ENCODE measurements around the gene CDC25B.

CDC25B gene

DNA sequence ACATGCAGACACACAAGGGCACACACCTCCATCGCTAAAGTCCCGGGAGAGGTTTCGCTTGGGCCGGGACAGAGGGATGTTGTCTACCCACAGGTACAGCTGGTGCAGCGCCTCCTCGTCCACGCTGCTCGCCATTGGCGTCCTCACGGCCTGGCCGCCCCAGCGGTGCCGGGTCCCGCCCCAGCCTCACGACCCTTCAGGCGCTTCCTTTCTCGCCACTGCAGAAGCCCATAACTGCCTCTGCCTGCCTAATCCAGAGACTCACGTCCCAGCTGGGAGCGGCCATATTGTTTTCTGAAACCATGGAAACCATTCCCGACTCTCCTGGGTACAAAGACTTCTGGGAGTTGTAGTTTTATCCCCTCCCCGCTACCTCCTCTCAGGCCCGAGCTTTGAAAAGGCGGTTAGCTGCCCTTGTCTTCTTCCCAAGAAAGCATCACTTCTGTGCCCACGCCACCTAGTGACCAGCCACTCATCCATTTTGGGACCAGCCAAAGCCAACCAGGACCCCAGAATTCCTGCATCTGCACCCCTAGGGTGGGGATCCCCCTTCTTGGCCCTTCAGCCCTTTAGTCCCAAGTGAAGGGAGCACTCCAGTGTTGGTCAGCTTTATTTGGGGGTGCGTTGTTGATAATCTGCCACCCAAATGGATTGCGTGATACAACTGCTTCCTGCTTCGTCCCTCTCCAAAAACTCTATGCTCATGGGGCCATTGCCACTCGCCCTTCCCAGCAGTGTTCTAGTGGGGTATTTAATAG is 14.8 kb upstream of the CDC25B start, which contains the start of gene SPEF1:
TSS of gene SPEF1 (minus strand) at position 296 of the 758 bp plus-strand sequence. CDS start at position 135, 161 bp downstream.
- DNase-seq (ENCODE audit: low read depth): peak; percentile 92
- TF ChIP-seq, protein P1, sequence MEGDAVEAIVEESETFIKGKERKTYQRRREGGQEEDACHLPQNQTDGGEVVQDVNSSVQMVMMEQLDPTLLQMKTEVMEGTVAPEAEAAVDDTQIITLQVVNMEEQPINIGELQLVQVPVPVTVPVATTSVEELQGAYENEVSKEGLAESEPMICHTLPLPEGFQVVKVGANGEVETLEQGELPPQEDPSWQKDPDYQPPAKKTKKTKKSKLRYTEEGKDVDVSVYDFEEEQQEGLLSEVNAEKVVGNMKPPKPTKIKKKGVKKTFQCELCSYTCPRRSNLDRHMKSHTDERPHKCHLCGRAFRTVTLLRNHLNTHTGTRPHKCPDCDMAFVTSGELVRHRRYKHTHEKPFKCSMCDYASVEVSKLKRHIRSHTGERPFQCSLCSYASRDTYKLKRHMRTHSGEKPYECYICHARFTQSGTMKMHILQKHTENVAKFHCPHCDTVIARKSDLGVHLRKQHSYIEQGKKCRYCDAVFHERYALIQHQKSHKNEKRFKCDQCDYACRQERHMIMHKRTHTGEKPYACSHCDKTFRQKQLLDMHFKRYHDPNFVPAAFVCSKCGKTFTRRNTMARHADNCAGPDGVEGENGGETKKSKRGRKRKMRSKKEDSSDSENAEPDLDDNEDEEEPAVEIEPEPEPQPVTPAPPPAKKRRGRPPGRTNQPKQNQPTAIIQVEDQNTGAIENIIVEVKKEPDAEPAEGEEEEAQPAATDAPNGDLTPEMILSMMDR (IDR thresholded peaks at IDR 0.05; ENCODE audit: insufficient read depth, low read depth, low read length, missing control alignments): peak; percentile 31
- peak within 1 kb of the TSS; percentile 35 for H3K4me3 ChIP-seq (ENCODE audit: low read length)

DNA sequence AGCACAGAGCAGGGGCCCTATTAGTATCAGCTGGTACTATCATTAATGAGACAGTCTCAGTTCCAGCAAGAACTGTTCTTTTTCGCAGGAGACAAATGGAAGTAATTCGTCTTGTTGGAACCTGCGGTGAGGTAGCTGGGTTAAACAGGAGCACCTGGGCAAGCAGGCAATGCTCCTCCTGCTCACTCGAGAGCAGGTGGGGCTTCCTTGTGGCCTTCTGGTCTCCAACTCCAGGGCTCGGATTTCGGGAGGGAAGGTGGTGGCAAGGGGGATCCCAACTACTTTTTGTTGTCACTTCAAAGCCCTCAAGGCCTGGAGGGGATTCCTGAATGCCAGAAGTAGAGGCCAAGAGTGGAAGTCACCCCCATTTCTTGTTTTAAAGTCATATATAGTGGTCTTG is 13.5 kb upstream of the CDC25B start:
- TF ChIP-seq, protein P1 (IDR thresholded peaks at IDR 0.05; ENCODE audit: insufficient read depth, low read depth, low read length, missing control alignments): no peak
- no peak overlapping the region for H3K4me3 ChIP-seq (ENCODE audit: low read length)
- no peak for DNase-seq (ENCODE audit: low read depth)

DNA sequence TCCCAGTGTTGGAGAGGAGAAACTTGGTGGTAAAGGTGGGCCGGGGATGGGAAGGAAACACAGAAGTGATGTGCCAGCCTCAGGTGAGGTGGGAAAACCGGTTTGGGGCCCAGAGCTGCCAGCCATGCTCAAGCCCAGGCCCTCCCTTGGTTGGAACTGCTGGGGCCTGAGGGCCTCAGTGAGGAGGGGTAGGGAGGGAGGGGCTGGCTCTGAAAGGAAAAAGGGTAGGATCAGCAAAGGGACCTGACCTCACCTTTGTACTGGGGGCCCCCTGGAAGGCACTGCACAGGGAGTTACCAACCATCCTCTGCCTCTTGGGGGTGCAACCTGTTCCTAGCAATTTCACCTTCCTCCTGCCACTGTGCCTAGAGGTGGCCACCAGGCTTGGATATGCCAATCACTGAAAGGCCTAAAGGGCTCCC is 13.0 kb upstream of the CDC25B start:
- TF ChIP-seq, protein P1 (IDR thresholded peaks at IDR 0.05; ENCODE audit: insufficient read depth, low read depth, low read length, missing control alignments): no peak
- no peak overlapping the region for H3K4me3 ChIP-seq (ENCODE audit: low read length)
- DNase-seq (ENCODE audit: low read depth): peak; percentile 50

DNA sequence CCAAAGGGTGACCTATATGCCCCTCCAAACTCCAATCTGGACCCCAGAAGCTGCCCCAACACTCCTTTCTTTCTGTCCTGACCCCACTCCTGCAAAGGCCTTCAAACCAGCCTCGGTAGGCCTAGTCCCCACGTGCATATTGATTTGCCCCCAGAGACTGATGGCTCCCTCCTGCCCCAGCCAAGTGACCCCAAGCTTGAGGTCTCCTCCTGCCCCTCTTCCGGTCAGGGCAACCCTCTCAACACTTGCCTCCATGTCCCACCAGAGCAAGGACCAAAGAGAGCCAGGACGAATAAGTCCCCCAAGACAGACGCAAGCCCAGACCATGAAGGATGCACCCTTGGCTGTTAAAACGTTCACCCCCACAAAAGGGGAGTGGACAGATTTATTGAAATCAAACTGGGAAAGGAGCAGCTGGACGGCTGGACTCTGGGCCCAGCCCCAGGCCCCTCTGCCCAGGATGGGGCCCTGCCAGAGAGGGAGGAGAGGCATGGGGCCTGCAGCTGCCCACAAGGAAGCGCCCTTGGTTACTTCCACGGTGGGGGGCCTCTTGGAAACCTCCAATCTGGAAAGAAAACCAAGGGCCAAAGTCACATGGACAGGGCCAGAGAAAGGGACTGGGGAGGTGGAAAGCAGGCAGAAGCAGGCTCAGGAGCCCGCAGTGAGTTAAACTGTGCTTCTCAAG is 12.5 kb upstream of the CDC25B start:
- DNase-seq (ENCODE audit: low read depth): no peak
- no peak overlapping the region for H3K4me3 ChIP-seq (ENCODE audit: low read length)
- TF ChIP-seq, protein P1 (IDR thresholded peaks at IDR 0.05; ENCODE audit: insufficient read depth, low read depth, low read length, missing control alignments): no peak

DNA sequence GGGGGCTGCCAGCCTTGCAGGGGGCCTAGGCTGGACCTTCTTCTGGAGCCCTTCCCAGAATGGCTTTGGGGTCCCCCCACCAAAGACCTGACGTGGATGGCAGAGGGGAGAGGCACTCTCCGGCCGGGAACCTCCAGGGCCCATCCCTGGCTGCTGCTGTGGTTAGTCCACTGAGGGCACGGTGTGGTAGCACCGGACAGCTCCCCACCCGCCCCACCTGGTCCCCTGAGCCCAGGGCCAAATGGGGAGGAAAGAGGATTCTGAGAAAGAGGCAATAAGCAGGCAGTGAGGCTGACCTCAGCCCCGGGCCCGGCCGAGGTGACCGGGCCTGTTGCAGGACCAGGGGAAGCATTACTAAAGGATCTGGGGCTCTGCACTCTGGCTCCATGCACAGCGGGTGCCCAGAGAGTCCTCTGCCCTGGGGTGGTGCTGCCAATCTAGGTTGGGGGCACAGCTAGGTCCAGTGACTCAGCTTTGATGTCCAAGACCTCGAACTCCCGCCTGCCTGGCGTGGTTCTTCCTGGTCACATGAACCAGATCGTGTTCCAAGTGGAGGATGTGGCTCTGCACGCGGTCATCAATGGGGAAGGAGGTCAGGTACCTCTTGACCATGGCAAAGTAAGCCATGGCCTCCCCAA is 11.8 kb upstream of the CDC25B start:
- DNase-seq (ENCODE audit: low read depth): no peak
- peak overlapping the region; percentile 73 for H3K4me3 ChIP-seq (ENCODE audit: low read length)

DNA sequence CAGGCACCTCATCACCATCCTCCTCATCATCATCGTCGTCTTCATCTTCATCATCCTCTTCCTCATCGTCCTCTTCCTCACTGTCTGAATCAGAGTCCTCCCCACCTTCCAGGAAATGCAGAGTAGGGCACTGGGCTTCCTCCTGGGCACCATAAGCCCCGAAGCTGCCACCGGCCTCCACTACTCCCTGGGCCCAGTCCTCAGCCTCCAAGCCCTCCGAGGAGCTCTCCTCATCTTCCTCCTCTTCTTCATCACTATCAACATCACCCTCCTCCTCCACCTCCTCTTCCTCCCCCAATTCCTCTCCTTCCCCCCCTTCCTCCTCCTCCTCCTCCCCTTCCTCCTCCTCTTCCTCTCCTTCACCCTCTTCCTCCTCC is 11.3 kb upstream of the CDC25B start:
- DNase-seq (ENCODE audit: low read depth): no peak
- TF ChIP-seq, protein P1 (IDR thresholded peaks at IDR 0.05; ENCODE audit: insufficient read depth, low read depth, low read length, missing control alignments): no peak
- H3K4me3 ChIP-seq (ENCODE audit: low read length): peak overlapping the region; percentile 73

More for the DNA sequence above, 11.8 kb upstream of the CDC25B start:
- TF ChIP-seq, protein P1 (IDR thresholded peaks at IDR 0.05; ENCODE audit: insufficient read depth, low read depth, low read length, missing control alignments): no peak
